GM21515 (cell line): Measurements from ENCODE around the gene NRAS.

Experiments
- ATAC-seq: cut with Tn5 transposase; IDR thresholded peaks from one replicate; pipeline ENCODE4 v1.9.1; 2021; ENCODE audit not compliant: unreplicated experiment

NRAS gene

GRCh38 chr1:114685851-114686250 lies 30.7 kb downstream of the NRAS start:
- no peak for ATAC-seq

- no peak for ATAC-seq
Measured at GRCh38 chr1:114677691-114678090, 38.9 kb downstream of the NRAS start.

GRCh38 chr1:114676115-114676514 lies 40.5 kb downstream of the NRAS start:
- no peak for ATAC-seq

GRCh38 chr1:114671939-114672275 lies 44.7 kb downstream of the NRAS start:
- ATAC-seq: no peak

- no peak for ATAC-seq
Measured at GRCh38 chr1:114671011-114671938, 45.3 kb downstream of the NRAS start.

- ATAC-seq: peak; percentile 98
Measured at GRCh38 chr1:114670083-114671010, 46.2 kb downstream of the NRAS start.

GRCh38 chr1:114669562-114670082 lies 46.9 kb downstream of the NRAS start, which contains the start of gene DENND2C:
TSS of gene DENND2C (minus strand) at chr1:114670049. CDS start at chr1:114625984, 44,065 bp downstream.
- peak; percentile 62 for ATAC-seq

GRCh38 chr1:114668784-114669561 lies 47.6 kb downstream of the NRAS start:
- no peak for ATAC-seq

- no peak for ATAC-seq
Measured at GRCh38 chr1:114668373-114668772, 48.2 kb downstream of the NRAS start.

GRCh38 chr1:114666954-114667353 lies 49.6 kb downstream of the NRAS start:
- ATAC-seq: no peak

- ATAC-seq: no peak
Measured at GRCh38 chr1:114660238-114660637, 56.3 kb downstream of the NRAS start.
